Measurements from ENCODE around the gene SMCO1. TPM values are rescaled to one million over a fixed set of nuclear protein-coding genes. Genes with fewer than 3 reads are reported as not detected.

Gene SMCO1, protein sequence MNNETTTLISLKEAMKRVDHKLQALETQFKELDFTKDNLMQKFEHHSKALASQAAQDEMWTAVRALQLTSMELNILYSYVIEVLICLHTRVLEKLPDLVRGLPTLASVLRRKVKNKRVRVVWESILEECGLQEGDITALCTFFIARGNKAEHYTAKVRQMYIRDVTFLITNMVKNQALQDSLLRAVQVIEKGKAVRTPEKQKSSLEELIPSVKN
- total RNA-seq (not detected), polyA plus RNA-seq (not detected)
- long read RNA-seq, donor 1, result 0 reads
- long read RNA-seq, donor 2, result 0 reads
- long read RNA-seq, donor 3, result 0 reads
- long read RNA-seq, donor 4, result 0 reads
- long read RNA-seq, donor 5, result 0 reads

DNA sequence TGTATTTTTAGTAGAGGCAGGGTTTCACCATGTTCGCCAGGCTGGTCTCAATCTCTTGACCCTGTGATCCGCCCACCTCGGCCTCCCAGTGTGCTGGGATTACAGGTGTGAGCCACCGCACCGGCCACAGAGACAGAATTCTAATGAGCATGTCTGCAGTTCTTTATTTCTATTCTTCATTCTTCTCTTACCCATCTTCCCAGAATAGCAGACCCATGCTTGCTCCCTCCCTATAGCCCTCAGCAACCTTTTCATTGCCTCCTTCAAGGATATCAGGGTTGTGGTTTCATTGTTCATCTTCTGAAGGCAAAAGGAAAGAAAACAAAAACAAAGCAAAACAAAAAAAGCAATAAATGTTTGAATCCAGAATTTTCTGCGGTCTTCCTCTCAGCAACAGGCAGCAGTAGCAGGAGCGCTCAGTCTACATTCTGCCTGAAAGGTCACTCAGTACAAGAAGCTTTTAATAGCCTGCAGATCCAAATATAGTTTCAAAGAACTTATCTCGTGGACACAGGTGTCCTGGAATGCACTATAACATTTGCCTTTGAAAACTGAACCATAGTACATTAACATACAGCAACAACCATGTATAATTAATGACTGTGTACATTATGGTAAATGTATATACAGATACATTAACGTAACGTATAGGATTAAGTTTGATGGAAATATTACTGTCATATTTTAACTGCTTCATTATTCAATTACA lies at the start of gene SMCO1:
TSS of gene SMCO1 (minus strand) at position 434 of the 709 bp plus-strand sequence. CDS start at position 297, 137 bp downstream.
- Histone ChIP-seq H3K27ac (ENCODE audit: low read depth in 1 of 2, low read length in 1 of 2) (peak within 1 kb of the TSS in 1 of 2 donors; percentile 81), H3K4me1 (ENCODE audit: control insufficient read depth in 5 of 5, insufficient read depth in 5 of 5, low read length in 5 of 5) (no peaks in the 10 kb centered on the region), H3K4me3 (no peak within 1 kb of the TSS), H3K9me3 (ENCODE audit: control insufficient read depth in 4 of 4, insufficient read depth in 3 of 4, low read length in 3 of 4) (peaks cover 2 to 22% (median 11%) of the 10 kb centered on the region in 4 donors), H3K9ac (ENCODE audit: insufficient read depth in 1 of 2, low read length in 2 of 2) (no peak within 1 kb of the TSS), H3K27me3 (ENCODE audit: control insufficient read depth in 3 of 3, insufficient read depth in 3 of 3, low read length in 2 of 3) (no peaks in the 10 kb centered on the region), H3K36me3 (ENCODE audit: control insufficient read depth in 4 of 4, insufficient read depth in 4 of 4, low read length in 4 of 4) (no peaks in the 10 kb centered on the region)
- 89 to 91% methylated on average over 10 of the region's 10 CpGs for WGBS, 2 donors
- DNase-seq (no peak), ATAC-seq (ENCODE audit: insufficient read depth, low FRiP score) (no peak)
- TF ChIP-seq, protein P1, sequence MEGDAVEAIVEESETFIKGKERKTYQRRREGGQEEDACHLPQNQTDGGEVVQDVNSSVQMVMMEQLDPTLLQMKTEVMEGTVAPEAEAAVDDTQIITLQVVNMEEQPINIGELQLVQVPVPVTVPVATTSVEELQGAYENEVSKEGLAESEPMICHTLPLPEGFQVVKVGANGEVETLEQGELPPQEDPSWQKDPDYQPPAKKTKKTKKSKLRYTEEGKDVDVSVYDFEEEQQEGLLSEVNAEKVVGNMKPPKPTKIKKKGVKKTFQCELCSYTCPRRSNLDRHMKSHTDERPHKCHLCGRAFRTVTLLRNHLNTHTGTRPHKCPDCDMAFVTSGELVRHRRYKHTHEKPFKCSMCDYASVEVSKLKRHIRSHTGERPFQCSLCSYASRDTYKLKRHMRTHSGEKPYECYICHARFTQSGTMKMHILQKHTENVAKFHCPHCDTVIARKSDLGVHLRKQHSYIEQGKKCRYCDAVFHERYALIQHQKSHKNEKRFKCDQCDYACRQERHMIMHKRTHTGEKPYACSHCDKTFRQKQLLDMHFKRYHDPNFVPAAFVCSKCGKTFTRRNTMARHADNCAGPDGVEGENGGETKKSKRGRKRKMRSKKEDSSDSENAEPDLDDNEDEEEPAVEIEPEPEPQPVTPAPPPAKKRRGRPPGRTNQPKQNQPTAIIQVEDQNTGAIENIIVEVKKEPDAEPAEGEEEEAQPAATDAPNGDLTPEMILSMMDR (IDR thresholded peaks at IDR 0.05; ENCODE audit: control extremely low read depth, extremely low read depth), result no peak

DNA sequence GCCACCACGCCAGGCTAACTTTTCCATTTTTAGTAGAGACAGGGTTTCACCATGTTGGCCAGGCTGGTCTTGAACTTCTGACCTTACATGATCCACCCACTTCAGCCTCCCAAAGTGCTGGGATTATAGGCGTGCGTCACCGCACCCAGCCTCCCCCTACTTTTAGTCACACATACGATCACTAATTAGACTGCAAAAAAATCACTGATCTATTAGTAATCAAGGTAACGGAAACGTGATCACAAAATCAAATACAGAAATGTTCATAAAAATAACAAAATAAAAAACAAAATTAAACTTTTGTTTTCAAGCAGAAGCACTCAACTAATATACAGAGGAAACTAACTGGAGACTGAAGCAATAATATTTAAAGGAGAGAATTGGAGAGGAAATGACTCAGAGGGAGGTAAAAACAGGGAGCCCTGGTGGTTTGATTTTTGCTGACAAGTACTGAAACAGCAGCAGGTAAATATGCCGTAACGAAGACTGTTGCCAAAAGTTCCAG lies 48.6 kb upstream of the SMCO1 start:
- no peaks in the 10 kb centered on the region for H3K9me3 ChIP-seq (ENCODE audit: control insufficient read depth in 4 of 4, insufficient read depth in 3 of 4, low read length in 3 of 4)
- ATAC-seq (ENCODE audit: insufficient read depth, low FRiP score) (no peak), DNase-seq (no peak)
- H3K9ac ChIP-seq (ENCODE audit: insufficient read depth in 1 of 2, low read length in 2 of 2), result no peak overlapping the region
- 79 to 82% methylated on average over 9 of the region's 9 CpGs for WGBS, 2 donors
- H3K27ac ChIP-seq (ENCODE audit: low read depth in 1 of 2, low read length in 1 of 2), result no peak overlapping the region
- H3K27me3 ChIP-seq (ENCODE audit: control insufficient read depth in 3 of 3, insufficient read depth in 3 of 3, low read length in 2 of 3), result no peaks in the 10 kb centered on the region
- H3K36me3 ChIP-seq (ENCODE audit: control insufficient read depth in 4 of 4, insufficient read depth in 4 of 4, low read length in 4 of 4), result peaks cover 6 to 18% (median 12%) of the 10 kb centered on the region in 4 donors
- peaks cover 0 to 10% (median 6%) of the 10 kb centered on the region in 5 donors for H3K4me1 ChIP-seq (ENCODE audit: control insufficient read depth in 5 of 5, insufficient read depth in 5 of 5, low read length in 5 of 5)
- TF ChIP-seq, protein P1 (IDR thresholded peaks at IDR 0.05; ENCODE audit: control extremely low read depth, extremely low read depth), result no peak
- H3K4me3 ChIP-seq, result no peak overlapping the region

DNA sequence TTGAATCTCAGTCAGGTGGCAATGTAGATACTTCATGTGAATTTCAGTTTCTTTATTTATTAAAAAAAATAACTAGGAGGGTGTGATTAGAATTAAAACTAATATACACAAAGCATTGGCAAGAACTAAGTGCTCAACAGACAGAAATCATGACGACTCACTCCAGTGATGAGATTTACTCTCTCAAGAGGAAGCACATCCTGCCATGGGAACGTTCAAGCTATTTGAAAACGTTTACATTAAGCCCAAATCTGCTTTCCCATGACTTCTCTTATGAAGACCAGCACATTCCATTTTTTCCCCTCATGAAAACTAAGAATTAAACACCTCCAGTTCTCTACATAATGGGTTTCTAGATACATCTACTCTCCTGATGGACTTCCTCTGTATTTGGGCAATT lies 44.7 kb upstream of the SMCO1 start:
- H3K27me3 ChIP-seq (ENCODE audit: control insufficient read depth in 3 of 3, insufficient read depth in 3 of 3, low read length in 2 of 3), result no peaks in the 10 kb centered on the region
- H3K9ac ChIP-seq (ENCODE audit: insufficient read depth in 1 of 2, low read length in 2 of 2), result no peak overlapping the region
- H3K4me3 ChIP-seq, result no peak overlapping the region
- no peak overlapping the region for H3K27ac ChIP-seq (ENCODE audit: low read depth in 1 of 2, low read length in 1 of 2)
- H3K4me1 ChIP-seq (ENCODE audit: control insufficient read depth in 5 of 5, insufficient read depth in 5 of 5, low read length in 5 of 5), result peaks cover 0 to 1% (median 0%) of the 10 kb centered on the region in 5 donors
- WGBS, 2 donors, result 38 to 51% methylated on average over 3 of the region's 3 CpGs
- ATAC-seq (ENCODE audit: insufficient read depth, low FRiP score) (no peak), DNase-seq (no peak)
- H3K9me3 ChIP-seq (ENCODE audit: control insufficient read depth in 4 of 4, insufficient read depth in 3 of 4, low read length in 3 of 4), result no peaks in the 10 kb centered on the region
- TF ChIP-seq, protein P1 (IDR thresholded peaks at IDR 0.05; ENCODE audit: control extremely low read depth, extremely low read depth), result no peak
- H3K36me3 ChIP-seq (ENCODE audit: control insufficient read depth in 4 of 4, insufficient read depth in 4 of 4, low read length in 4 of 4), result peaks cover 3 to 11% (median 11%) of the 10 kb centered on the region in 4 donors
